DMS114 treated with DMSO at 0.1 percent for 48 hours (cell line): Measurements from ENCODE around the gene MYNN.
"Not testable (repeated sequence)": the region's sequence is repeated elsewhere in the genome, so short reads cannot be mapped to it uniquely, and the experiment has no call there.

ENCODE experiments used
- DNase-seq: peaks from one replicate; lab custom pipeline; 2025; ENCODE audit not compliant: unreplicated experiment; lab: John Stamatoyannopoulos, UW

Gene MYNN

GRCh38 chr3:169772897-169773816 lies at the start of gene MYNN:
MYNN (plus strand) TSS chr3:169773396; CDS start chr3:169774296, 900 bp downstream.
- peak; percentile 78 for DNase-seq

GRCh38 chr3:169731857-169732256 lies 41.3 kb upstream of the MYNN start:
- not testable (repeated sequence) for DNase-seq

- DNase-seq = no peak
Measured at GRCh38 chr3:169739067-169739466, 34.1 kb upstream of the MYNN start.

- peak; percentile 27 for DNase-seq
Measured at GRCh38 chr3:169744366-169745054, 28.7 kb upstream of the MYNN start.

- no peak for DNase-seq
Measured at GRCh38 chr3:169746924-169747323, 26.3 kb upstream of the MYNN start.

GRCh38 chr3:169748670-169749069 lies 24.5 kb upstream of the MYNN start:
- DNase-seq = no peak

- DNase-seq = no peak
Measured at GRCh38 chr3:169750665-169751064, 22.5 kb upstream of the MYNN start.

- no peak for DNase-seq
Measured at GRCh38 chr3:169751875-169752274, 21.3 kb upstream of the MYNN start.

- DNase-seq = no peak
Measured at GRCh38 chr3:169754711-169755110, 18.5 kb upstream of the MYNN start.

GRCh38 chr3:169755488-169755887 lies 17.7 kb upstream of the MYNN start:
- no peak for DNase-seq

- DNase-seq = no peak
Measured at GRCh38 chr3:169758359-169758994, 14.7 kb upstream of the MYNN start.

- no peak for DNase-seq
Measured at GRCh38 chr3:169759256-169759655, 13.9 kb upstream of the MYNN start.

- DNase-seq = no peak
Measured at GRCh38 chr3:169760479-169760878, 12.7 kb upstream of the MYNN start.

GRCh38 chr3:169764312-169764881 lies 8.8 kb upstream of the MYNN start:
- no peak for DNase-seq

- DNase-seq = peak; percentile 81
Measured at GRCh38 chr3:169764882-169765612, 8.1 kb upstream of the MYNN start, which contains the start of gene TERC. TERC (minus strand) TSS chr3:169765060.

- peak; percentile 47 for DNase-seq
Measured at GRCh38 chr3:169769287-169770181, 3.7 kb upstream of the MYNN start, which contains the start of gene ACTRT3. ACTRT3 (minus strand) TSS chr3:169769561; CDS start chr3:169769520, 41 bp downstream.

- peak; percentile 75 for DNase-seq
Measured at GRCh38 chr3:169771497-169772304, 1.5 kb upstream of the MYNN start.

GRCh38 chr3:169772305-169772896 lies 795 bp upstream of the MYNN start:
- peak; percentile 81 for DNase-seq
